ENCODE measurements around the gene TREML4.

TREML4 gene

DNA sequence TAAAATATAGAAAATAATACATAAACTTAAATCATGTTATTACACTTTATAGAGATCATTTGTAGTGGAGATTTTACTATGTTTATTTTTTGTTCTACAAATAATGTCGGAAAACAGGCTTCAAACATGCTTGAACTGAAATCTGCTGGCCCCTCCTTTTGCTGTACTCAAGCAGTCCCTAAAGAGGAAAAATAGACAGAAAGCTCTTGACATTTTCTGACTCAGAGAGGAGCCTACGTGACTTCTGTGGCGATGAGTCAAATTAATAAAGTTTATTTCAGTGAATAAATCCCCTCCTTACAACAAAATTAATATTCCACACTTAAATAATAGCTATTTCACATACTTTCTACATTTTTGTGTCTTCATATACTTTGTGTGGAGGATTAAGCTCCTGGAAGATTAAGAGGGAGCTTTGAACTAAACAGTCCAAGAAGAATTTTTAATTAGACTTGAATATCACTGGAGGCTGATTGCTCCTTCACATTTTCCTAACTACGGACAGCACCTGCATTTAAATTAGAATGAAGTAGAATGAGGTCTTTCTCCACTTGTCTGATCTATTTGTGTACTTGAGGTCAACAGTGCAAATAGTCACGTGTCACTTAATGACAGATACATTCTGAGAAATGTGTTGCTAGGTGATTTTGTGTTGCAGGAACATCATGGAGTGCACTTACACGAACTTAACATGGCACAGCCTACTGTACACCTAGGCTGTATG, 60.0 kb downstream of the TREML4 start:
- DNase-seq, result no peak

All from hematopoietic multipotent progenitor cell treated with erythropoietin and hydrocortisone succinate and interleukin-3 and kit ligand, for 8 days (in vitro differentiated cells).